ENCODE results near the gene NEK7.
"Not testable (repeated sequence)": the region's sequence is repeated elsewhere in the genome, so short reads cannot be mapped to it uniquely, and the experiment has no call there.

The NEK7 gene

GRCh38 chr1:198125995-198126735 lies 30.6 kb upstream of the NEK7 start:
- TF ChIP-seq CTCF (IDR thresholded peaks at IDR 0.05) (no peak), ZFX (IDR thresholded peaks at IDR 0.05; ENCODE audit: borderline replicate concordance) (no peak)
- no peak overlapping the region for H3K27ac ChIP-seq

DNA sequence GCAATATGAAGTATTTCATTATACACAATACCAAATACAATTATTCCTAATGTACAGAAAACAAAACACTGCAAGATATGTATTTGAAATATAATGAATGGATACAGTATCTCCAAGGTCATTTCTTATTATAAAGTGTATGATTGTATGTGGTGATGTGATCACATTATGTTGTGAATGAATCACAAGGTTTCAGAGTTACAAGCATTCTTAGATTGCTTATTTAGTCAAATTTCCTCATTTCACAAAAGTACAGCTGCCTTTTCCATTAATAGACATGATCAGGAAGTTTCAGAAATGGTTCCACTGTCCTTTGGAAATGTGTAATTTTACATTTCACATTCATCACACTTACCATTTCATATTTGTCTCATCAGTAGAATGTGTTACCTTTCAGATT lies 28.3 kb upstream of the NEK7 start:
- no peak for TF ChIP-seq ZFX (IDR thresholded peaks at IDR 0.05; ENCODE audit: borderline replicate concordance)
- H3K27ac ChIP-seq, result no peak overlapping the region

DNA sequence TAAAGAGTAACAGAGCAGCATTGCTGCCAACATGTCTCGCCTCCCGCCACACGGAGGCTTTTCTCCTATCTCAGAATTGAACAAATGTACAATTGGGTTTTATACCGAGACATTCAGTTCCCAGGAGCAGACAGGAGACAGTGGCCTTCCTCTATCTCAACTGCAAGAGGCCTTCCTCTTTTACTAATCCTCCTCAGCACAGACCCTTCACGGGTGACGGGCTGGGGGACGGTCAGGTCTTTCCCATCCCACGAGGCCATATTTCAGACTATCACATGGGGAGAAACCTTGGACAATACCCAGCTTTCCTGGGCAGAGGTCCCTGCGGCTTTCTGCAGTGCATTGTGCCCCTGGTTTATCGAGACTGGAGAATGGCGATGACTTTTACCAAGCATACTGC lies 26.7 kb upstream of the NEK7 start:
- not testable (repeated sequence) for H3K27ac ChIP-seq

GRCh38 chr1:198132060-198132781 lies 24.6 kb upstream of the NEK7 start:
- no peak overlapping the region for H3K27ac ChIP-seq
- TF ChIP-seq CTCF (IDR thresholded peaks at IDR 0.05) (no peak), ZFX (IDR thresholded peaks at IDR 0.05; ENCODE audit: borderline replicate concordance) (no peak)

- TF ChIP-seq CTCF (IDR thresholded peaks at IDR 0.05), result no peak
- TF ChIP-seq ZFX (IDR thresholded peaks at IDR 0.05; ENCODE audit: borderline replicate concordance), result no peak
- H3K27ac ChIP-seq, result no peak overlapping the region
Observed at GRCh38 chr1:198134252-198134651, 22.5 kb upstream of the NEK7 start.

DNA sequence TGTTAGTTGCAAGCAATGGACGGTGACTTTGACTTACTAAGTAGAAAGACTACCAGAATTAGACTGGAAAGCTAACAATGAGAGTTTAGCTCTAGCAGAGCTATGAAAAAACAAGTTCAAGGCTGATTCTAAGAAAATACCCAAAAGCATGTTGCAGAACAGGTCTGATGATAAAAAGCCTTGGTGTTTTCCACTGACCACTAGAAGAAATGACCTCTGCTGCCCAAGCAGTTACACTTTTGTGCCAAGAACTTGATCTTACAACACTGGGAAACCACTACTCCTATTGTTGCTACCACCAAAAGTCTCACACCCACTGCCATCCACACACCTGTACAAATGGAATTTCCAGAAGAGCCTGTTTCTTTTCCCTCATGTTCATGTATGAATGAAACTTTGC lies 21.4 kb upstream of the NEK7 start:
- no peak for TF ChIP-seq CTCF (IDR thresholded peaks at IDR 0.05)
- TF ChIP-seq ZFX (IDR thresholded peaks at IDR 0.05; ENCODE audit: borderline replicate concordance), result no peak
- H3K27ac ChIP-seq, result no peak overlapping the region

DNA sequence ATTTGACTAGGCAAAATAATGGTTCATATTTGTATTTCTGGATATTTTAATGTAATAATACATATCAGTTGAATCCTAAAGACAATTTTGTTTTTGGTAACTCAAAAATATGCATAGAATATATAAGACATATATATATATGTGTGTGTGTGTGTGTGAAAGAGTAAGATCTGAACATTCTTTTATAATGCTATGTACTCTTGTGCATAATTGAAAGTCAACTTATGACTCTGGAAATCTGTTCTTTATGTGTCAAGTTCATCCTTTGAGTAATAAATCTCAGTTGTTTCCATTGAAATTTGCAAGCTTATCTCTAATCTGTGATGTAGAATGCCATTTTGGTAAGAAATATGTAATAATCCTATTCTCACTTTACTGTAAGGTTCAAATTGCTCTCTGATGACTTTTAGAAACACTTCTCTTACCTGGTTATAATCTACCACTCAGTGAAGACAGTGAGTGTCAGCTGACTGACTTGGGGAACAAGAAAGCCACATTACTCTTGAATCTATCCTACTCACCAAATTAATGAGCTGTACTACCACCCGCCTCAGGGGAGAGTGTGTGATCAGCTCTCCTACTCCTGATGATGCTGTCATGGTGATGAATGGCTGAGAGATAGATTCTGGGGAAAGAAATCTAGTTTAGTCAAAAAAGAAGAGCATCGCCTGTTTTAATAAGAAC lies 15.0 kb upstream of the NEK7 start:
- no peak overlapping the region for H3K27ac ChIP-seq
- no peak for TF ChIP-seq ZFX (IDR thresholded peaks at IDR 0.05; ENCODE audit: borderline replicate concordance)
- TF ChIP-seq CTCF (IDR thresholded peaks at IDR 0.05), result no peak

DNA sequence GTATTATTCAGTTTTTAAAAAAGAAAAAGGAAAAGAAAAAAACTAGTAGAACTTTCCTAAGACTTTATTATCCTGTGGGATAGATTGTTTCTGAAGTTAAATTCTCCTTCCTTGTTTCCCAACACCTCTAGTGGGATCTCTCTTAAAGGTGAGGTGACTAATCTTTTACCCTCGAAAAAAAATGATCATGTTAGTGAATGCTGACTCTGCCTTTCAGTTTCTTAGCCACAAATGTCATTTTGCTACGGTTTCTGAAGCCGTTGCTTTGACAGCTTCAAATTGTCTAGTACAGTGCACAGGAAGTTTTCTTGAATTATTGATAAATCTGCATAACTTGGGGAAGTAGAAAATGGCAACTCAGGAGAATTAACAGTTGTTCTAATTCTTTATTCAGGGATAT lies 13.0 kb upstream of the NEK7 start:
- TF ChIP-seq ZFX (IDR thresholded peaks at IDR 0.05; ENCODE audit: borderline replicate concordance) (no peak), CTCF (IDR thresholded peaks at IDR 0.05) (no peak)
- H3K27ac ChIP-seq, result no peak overlapping the region
